ELR (cell line): ENCODE measurements around the gene FSTL4.
"Not testable (repeated sequence)": the region's sequence is repeated elsewhere in the genome, so short reads cannot be mapped to it uniquely, and the experiment has no call there.

Experiments used
- DNase-seq: peaks from one replicate; pipeline ENCODE4 v3.0.0-alpha.2; 2015; ENCODE audit warnings: low read depth

FSTL4 gene

DNA sequence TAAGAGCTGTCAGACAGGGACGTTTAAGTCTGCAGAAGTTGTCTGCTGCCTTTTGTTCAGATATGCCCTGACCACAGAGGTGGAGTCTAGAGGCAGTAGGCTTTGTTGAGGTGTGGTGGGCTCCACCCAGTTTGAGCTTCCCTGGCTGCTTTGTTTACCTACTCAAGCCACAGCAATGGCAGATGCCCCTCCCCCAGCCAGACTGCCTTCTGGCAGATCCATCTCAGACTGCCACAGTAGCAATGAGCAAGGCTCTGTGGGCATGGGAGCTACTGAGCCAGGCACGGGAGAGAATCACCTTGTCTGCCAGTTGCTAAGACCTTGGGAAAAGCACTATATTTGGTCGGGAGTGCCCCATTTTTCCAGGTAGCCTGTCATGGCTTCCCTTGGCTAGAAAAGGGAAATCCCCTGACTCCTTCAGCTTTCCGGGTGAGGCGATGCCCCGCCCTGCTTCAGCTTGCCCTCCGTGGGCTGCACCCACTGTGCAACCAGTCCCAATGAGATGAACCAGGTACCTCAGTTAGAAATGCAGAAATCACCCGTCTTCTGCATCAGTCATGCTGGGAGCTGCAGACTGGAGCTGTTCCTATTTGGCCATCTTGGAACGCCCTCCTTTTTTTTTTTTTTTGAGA, 441.5 kb downstream of the FSTL4 start:
- not testable (repeated sequence) for DNase-seq

DNA sequence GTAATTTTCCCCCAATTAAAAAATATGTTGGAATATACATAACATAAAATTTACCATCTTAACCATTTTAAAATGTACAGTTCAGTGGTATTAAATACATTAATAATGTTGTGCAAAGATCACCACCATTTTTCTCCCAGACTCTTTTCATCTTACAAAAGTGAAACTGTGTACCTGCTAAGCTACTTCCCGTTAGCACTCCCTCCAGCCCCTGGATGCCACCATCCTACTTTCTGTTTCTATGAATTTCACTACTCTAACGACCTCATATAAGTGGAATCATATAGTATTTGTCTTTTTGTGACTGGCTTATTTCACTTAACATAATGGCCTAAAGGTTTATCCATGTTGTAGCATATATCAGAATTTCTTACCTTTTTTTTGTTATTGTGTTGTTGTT, 447.6 kb downstream of the FSTL4 start:
- DNase-seq = no peak

DNA sequence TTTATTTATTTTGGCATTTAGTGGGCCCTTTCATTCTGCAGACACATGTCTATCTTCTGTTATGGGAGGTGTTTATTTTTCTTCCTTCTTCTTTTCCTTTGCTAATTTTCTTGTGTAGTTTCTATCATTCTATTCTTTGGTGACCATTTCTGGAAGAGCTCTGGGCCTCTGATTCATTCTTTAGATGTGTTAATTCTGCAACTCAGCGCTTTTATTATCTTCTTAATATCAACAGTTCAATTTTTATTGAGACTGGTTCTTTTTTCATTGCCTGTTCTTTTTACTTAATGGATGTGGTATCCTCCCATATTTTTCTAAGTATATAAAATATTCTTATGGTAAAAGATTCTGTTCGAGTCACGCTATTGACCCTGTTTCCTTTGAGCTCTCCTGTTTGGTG, 448.5 kb downstream of the FSTL4 start:
- no peak for DNase-seq

DNA sequence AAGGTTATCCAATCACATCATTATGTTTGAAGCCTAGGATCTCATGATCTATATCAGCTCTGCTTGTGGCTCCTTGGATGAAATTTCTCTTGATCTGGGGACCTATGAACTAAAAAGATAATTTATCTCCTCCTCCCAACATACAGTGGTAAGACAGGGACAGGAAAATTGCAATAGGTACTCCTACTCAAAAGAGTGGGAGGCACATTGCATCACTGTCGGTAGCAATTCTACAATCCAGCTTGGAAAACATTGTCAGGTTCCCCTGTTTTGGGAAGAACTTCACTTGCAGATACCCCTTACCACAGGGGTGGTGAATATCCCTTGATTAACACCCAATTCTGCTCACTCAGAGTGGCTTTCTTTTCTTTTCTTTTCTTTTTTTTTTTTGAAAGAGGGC, 452.8 kb downstream of the FSTL4 start:
- DNase-seq = no peak

DNA sequence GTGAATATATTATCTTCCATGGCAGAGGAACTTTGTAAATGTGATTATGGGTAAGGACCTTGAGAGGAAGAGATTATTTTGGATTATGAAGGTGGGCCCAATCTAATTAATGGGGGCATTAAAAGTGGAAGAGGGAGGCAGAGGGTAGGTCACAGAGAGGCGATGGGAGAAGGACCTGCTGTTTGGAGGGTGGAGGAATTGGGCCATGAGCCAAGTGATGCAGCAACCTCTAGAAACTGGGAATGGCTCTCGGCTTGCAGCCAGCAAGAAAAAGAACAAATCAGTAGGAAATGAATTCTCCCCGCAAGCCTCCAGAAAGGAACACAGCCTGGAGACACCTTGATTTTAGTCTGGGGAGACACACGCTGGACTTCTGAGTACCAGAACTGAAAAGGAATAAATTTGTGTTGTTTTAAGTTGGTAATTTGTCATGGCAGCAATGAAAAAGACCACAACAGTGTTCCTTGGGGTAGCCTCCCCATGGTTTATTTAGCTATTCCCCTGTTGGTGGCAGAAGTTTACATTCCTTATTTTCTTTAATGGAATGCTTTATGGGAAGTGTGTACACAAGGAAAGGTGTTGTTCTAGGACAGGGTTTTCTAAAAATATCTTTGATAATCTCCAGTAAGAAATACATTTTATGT, 456.9 kb downstream of the FSTL4 start:
- no peak for DNase-seq

DNA sequence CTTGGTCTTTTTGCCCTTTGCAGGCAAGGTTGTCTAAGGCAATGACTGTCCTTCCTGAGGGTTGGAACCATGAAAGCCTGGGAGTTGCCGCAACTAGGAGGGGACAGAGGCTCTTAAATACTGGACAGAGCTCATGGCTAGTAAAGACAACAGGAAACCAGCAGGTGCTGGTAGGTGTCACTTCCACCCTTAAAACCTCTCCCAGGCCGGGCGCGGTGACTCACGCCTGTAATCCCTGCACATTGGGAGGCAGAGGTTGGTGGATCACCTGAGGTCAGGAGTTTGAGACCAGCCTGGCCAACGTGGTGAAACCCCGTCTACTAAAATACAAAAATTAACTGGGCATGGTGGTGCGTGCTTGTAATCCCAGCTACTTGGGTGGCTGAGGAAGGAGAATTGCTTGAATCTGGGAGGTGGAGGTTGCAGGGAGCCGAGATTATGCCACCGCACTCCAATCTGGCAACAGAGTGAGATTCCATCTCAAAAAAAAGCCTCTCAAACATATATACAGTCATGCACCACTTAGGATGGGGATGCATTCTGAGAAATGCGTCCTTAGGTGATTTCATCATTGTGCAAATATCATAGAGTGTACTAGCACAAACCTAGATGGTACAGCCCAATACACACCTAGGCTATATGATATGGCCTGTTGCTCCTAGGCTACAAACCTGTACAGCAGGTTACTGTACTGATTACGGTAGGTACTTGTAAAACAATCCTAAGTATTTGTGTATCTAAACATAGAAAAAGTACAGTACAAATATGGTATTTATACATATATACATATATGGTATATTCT, 457.9 kb downstream of the FSTL4 start:
- no peak for DNase-seq

DNA sequence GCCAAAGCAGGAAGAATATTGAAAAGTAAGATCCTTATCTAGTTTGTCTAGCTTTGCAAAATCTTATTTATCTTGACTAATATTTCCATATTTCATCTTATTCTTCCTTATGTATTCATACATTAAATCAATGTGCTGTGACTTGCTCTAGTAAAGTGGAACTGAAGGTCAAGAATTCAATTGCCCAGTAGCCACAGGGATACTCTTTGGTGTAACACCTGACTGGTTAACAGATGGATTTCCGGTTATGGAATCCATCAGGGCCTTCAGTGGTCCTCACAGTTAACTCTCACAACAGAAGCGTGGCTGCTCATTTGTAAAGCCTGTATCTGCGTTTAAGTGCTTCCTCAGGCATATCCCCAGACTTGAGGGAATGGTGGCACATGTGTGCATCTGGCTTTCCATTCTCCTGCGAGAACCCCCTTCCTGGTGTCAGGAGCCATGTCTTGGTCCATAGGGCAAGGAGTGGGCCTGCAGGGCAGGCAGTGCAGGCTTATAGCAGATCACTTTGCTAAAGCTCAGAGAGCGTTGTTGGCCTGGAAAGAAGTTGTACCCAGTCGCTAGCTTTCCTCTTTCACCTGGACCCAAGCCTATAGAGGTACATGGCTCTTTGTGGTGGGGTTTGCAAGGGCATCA, 461.3 kb downstream of the FSTL4 start:
- DNase-seq = no peak

DNA sequence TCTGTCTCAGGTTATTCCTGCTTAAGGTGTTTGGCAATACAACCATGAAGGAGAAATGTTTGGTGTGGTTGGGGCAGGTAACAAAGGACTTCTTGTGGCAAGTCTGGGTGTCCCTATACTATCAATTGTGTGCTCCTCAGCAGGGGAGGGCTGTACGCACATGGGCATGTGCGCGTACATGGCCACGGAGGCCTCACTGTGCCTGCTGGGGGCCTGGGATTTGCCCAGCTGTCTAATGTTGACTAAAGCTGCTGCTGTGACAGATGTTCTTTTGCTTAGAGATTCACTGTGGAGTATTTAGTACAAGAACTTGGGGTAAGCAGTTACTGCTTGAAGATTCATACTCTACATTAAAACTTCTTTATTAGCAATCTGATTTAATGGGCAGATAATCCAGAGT, 463.0 kb downstream of the FSTL4 start:
- no peak for DNase-seq

DNA sequence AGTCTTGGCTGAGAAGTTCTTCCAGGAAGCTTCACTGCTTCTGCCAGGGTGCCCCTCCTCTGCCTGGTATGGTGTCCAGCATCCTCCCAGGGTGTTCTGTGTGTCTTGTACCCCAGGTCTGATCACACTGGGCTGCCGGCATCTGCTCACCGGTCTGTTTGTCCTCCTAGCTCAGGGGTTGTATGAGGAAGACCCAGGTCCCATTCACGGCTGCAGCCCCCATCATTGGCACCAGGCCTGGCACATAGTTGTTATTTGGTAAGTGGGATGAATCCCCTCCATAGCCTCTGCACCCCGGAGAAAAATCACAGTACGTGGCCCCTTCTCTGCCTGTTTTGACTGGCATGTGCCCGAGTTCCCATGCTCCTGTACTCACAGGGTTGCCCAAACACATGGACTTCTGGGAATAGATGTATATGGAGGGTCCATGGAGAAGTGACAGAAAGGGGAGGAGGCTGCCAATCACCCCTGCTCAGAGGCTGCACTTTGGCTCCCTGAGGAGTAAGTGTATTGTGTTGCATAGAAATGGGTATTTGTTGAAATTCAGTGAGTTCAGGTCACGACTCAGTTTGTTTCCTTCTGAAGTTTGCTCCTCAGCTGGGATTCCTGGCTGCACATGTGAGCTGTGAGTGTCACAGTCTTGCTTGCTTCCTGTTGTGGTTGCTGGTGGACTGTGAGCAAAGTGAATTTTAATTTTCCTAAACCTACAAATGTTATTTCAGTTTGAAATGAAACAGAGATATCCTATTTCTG, 464.4 kb downstream of the FSTL4 start:
- DNase-seq = no peak

DNA sequence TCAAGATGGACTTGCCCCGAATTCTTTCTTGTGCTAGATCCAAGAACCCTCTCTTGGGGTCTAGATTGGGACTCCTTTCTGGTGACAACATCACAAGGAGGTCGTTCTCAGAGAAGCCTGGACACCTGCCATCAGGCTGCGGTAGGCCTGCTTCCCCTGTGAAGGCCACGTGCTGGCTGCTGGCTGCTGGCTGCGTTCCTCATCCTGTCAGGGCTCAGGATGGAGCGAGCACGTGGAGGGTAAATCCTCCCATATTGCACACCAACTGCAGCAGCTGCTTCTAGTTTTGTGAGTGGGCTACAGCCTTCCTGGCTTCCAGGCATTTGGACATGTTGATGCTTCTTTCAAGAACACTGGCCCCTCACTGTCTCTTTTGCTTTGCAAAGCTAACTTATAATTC, 464.9 kb downstream of the FSTL4 start:
- DNase-seq = no peak
